ENCODE data around the gene ETV2. TPM values are rescaled to one million over a fixed set of nuclear protein-coding genes. Genes with fewer than 3 reads are reported as not detected.

ETV2 gene
- polyA plus RNA-seq, 1 donor = 2.4 TPM

Other genes with a start within 250 kb of the ETV2 start
- gene FFAR2, start 193.5 kb upstream of the ETV2 start, polyA plus RNA-seq (ENCODE audit: insufficient read length) = 0.09 TPM
- gene KRTDAP, start 151.3 kb upstream of the ETV2 start, polyA plus RNA-seq (ENCODE audit: insufficient read length) = not detected
- 0.59 TPM for gene DMKN, start 128.1 kb upstream of the ETV2 start, polyA plus RNA-seq (ENCODE audit: insufficient read length)
- not detected for gene SBSN, start 113.4 kb upstream of the ETV2 start, polyA plus RNA-seq (ENCODE audit: insufficient read length)
- gene GAPDHS, start 108.3 kb upstream of the ETV2 start, polyA plus RNA-seq (ENCODE audit: insufficient read length) = not detected
- 45.4 TPM for gene TMEM147, start 96.1 kb upstream of the ETV2 start, polyA plus RNA-seq (ENCODE audit: insufficient read length)
- gene ATP4A, start 78.1 kb upstream of the ETV2 start, polyA plus RNA-seq (ENCODE audit: insufficient read length) = not detected
- gene PMIS2, start 55.6 kb upstream of the ETV2 start, polyA plus RNA-seq (ENCODE audit: insufficient read length) = not detected
- gene HAUS5, start 29.0 kb upstream of the ETV2 start, polyA plus RNA-seq (ENCODE audit: insufficient read length) = 10.9 TPM
- 44.1 TPM for gene RBM42, start 12.7 kb upstream of the ETV2 start, polyA plus RNA-seq (ENCODE audit: insufficient read length)
- 266 TPM for gene COX6B1, start 6.6 kb downstream of the ETV2 start, polyA plus RNA-seq (ENCODE audit: insufficient read length)
- gene UPK1A, start 24.8 kb downstream of the ETV2 start, polyA plus RNA-seq (ENCODE audit: insufficient read length) = not detected
- not detected for gene ZBTB32, start 62.8 kb downstream of the ETV2 start, polyA plus RNA-seq (ENCODE audit: insufficient read length)
- gene KMT2B, start 76.3 kb downstream of the ETV2 start, polyA plus RNA-seq (ENCODE audit: insufficient read length) = 23.0 TPM
- gene IGFLR1, start 100.7 kb downstream of the ETV2 start, polyA plus RNA-seq (ENCODE audit: insufficient read length) = 3.3 TPM
- gene U2AF1L4, start 103.7 kb downstream of the ETV2 start, polyA plus RNA-seq (ENCODE audit: insufficient read length) = 16.6 TPM
- 31.7 TPM for gene PSENEN, start 103.9 kb downstream of the ETV2 start, polyA plus RNA-seq (ENCODE audit: insufficient read length)
- gene LIN37, start 106.8 kb downstream of the ETV2 start, polyA plus RNA-seq (ENCODE audit: insufficient read length) = 8.6 TPM
- gene HSPB6, start 115.3 kb downstream of the ETV2 start, polyA plus RNA-seq (ENCODE audit: insufficient read length) = 853 TPM
- gene PROSER3, start 116.4 kb downstream of the ETV2 start, polyA plus RNA-seq (ENCODE audit: insufficient read length) = 13.9 TPM
- gene ARHGAP33, start 133.8 kb downstream of the ETV2 start, polyA plus RNA-seq (ENCODE audit: insufficient read length) = 15.0 TPM
- gene PRODH2, start 171.1 kb downstream of the ETV2 start, polyA plus RNA-seq (ENCODE audit: insufficient read length) = not detected
- gene NPHS1, start 210.8 kb downstream of the ETV2 start, polyA plus RNA-seq (ENCODE audit: insufficient read length) = 0.24 TPM
- 0.28 TPM for gene KIRREL2, start 215.2 kb downstream of the ETV2 start, polyA plus RNA-seq (ENCODE audit: insufficient read length)
- 7.1 TPM for gene APLP1, start 226.8 kb downstream of the ETV2 start, polyA plus RNA-seq (ENCODE audit: insufficient read length)